ENCODE measurements around the gene NETO1.
A peak's percentile ranks its signal among the peaks of the same experiment; 100 is the strongest.

Gene NETO1

DNA sequence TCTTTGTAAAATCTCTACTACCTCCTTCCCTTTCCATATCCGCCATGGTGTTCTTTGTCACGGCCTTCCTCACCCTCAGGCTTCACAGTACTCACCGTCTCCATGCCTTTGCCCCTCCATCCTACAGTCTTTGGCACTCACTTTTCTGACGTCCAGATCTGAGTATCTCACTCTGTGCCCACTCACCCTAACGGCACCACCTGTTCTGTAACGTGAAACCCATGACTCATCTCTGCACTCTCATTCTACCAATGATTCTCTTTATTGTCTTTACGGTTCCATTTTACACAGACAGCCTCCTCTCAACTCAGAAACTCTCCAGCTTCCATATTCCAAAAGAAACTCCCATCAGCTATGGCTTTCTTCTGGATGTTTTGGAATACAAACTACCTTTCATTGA is 56.7 kb downstream of the NETO1 start:
- ATAC-seq (ENCODE audit: low read depth) (no peak), DNase-seq (ENCODE audit: low spot score) (no peak)
- no peak overlapping the region for H3K4me3 ChIP-seq (ENCODE audit: severe bottlenecking)
- H3K9me3 ChIP-seq (ENCODE audit: severe bottlenecking), result no peaks in the 10 kb centered on the region
- H3K36me3 ChIP-seq (ENCODE audit: low read depth), result peaks cover 3% of the 10 kb centered on the region; the same call in 1 of the 2 replicates
- TF ChIP-seq, protein P1, sequence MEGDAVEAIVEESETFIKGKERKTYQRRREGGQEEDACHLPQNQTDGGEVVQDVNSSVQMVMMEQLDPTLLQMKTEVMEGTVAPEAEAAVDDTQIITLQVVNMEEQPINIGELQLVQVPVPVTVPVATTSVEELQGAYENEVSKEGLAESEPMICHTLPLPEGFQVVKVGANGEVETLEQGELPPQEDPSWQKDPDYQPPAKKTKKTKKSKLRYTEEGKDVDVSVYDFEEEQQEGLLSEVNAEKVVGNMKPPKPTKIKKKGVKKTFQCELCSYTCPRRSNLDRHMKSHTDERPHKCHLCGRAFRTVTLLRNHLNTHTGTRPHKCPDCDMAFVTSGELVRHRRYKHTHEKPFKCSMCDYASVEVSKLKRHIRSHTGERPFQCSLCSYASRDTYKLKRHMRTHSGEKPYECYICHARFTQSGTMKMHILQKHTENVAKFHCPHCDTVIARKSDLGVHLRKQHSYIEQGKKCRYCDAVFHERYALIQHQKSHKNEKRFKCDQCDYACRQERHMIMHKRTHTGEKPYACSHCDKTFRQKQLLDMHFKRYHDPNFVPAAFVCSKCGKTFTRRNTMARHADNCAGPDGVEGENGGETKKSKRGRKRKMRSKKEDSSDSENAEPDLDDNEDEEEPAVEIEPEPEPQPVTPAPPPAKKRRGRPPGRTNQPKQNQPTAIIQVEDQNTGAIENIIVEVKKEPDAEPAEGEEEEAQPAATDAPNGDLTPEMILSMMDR (IDR thresholded peaks at IDR 0.05; ENCODE audit: poor library complexity, severe bottlenecking), result no peak
- H3K27me3 ChIP-seq (ENCODE audit: insufficient read depth, poor library complexity, severe bottlenecking), result no peaks in the 10 kb centered on the region
- H3K4me1 ChIP-seq (ENCODE audit: insufficient read depth, poor library complexity, severe bottlenecking), result no peaks in the 10 kb centered on the region
- no peak overlapping the region for H3K27ac ChIP-seq (ENCODE audit: poor library complexity, severe bottlenecking)

- Histone ChIP-seq H3K27ac (ENCODE audit: poor library complexity, severe bottlenecking) (no peak overlapping the region), H3K4me1 (ENCODE audit: insufficient read depth, poor library complexity, severe bottlenecking) (no peaks in the 10 kb centered on the region), H3K27me3 (ENCODE audit: insufficient read depth, poor library complexity, severe bottlenecking) (no peaks in the 10 kb centered on the region), H3K36me3 (ENCODE audit: low read depth) (peaks cover 3% of the 10 kb centered on the region; the same call in 1 of the 2 replicates), H3K9me3 (ENCODE audit: severe bottlenecking) (no peaks in the 10 kb centered on the region), H3K4me3 (ENCODE audit: severe bottlenecking) (no peak overlapping the region)
- TF ChIP-seq, protein P1 (IDR thresholded peaks at IDR 0.05; ENCODE audit: poor library complexity, severe bottlenecking), result no peak
- ATAC-seq (ENCODE audit: low read depth) (no peak), DNase-seq (ENCODE audit: low spot score) (no peak)
Observed at GRCh38 chr18:72808680-72809079, 59.1 kb downstream of the NETO1 start.

- no peak for DNase-seq (ENCODE audit: low spot score)
- H3K27ac ChIP-seq (ENCODE audit: poor library complexity, severe bottlenecking), result no peak overlapping the region
- H3K4me1 ChIP-seq (ENCODE audit: insufficient read depth, poor library complexity, severe bottlenecking), result no peaks in the 10 kb centered on the region
- no peaks in the 10 kb centered on the region for H3K9me3 ChIP-seq (ENCODE audit: severe bottlenecking)
- ATAC-seq (ENCODE audit: low read depth), result peak; percentile 45; the same call in 2 of the 3 replicates
- TF ChIP-seq, protein P1 (IDR thresholded peaks at IDR 0.05; ENCODE audit: poor library complexity, severe bottlenecking), result no peak
- H3K36me3 ChIP-seq (ENCODE audit: low read depth), result no peaks in the 10 kb centered on the region
- H3K27me3 ChIP-seq (ENCODE audit: insufficient read depth, poor library complexity, severe bottlenecking), result no peaks in the 10 kb centered on the region
- H3K4me3 ChIP-seq (ENCODE audit: severe bottlenecking), result no peak overlapping the region
Observed at GRCh38 chr18:72799106-72799505, 68.7 kb downstream of the NETO1 start.

DNA sequence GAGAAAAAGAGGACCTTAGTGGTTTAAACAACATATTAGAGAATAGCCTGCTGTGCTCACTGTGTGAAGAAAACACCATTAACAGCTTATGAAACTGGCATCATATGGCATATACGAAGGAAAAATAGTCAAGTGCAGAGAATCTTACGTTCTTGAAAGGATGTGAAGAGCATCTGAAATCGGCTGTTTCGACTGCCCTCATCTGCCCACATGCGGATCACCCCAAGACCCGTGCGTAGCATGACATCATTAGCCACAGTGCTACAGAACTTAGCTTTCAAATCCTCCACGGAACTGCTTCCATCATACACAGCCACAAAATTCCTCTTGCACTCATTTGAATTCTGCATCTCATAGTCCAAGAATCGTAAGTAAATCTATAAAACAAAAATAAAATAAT is 84.3 kb downstream of the NETO1 start:
- Histone ChIP-seq H3K9me3 (ENCODE audit: severe bottlenecking) (no peaks in the 10 kb centered on the region), H3K36me3 (ENCODE audit: low read depth) (no peaks in the 10 kb centered on the region), H3K4me3 (ENCODE audit: severe bottlenecking) (no peak overlapping the region), H3K4me1 (ENCODE audit: insufficient read depth, poor library complexity, severe bottlenecking) (no peaks in the 10 kb centered on the region), H3K27me3 (ENCODE audit: insufficient read depth, poor library complexity, severe bottlenecking) (no peaks in the 10 kb centered on the region), H3K27ac (ENCODE audit: poor library complexity, severe bottlenecking) (no peak overlapping the region)
- no peak for ATAC-seq (ENCODE audit: low read depth)
- no peak for DNase-seq (ENCODE audit: low spot score)
- TF ChIP-seq, protein P1 (IDR thresholded peaks at IDR 0.05; ENCODE audit: poor library complexity, severe bottlenecking), result no peak

- ATAC-seq (ENCODE audit: low read depth), result no peak
- no peaks in the 10 kb centered on the region for H3K27me3 ChIP-seq (ENCODE audit: insufficient read depth, poor library complexity, severe bottlenecking)
- H3K4me1 ChIP-seq (ENCODE audit: insufficient read depth, poor library complexity, severe bottlenecking), result no peaks in the 10 kb centered on the region
- DNase-seq (ENCODE audit: low spot score), result no peak
- H3K27ac ChIP-seq (ENCODE audit: poor library complexity, severe bottlenecking), result no peak overlapping the region
- H3K36me3 ChIP-seq (ENCODE audit: low read depth), result no peaks in the 10 kb centered on the region
- TF ChIP-seq, protein P1 (IDR thresholded peaks at IDR 0.05; ENCODE audit: poor library complexity, severe bottlenecking), result no peak
- H3K9me3 ChIP-seq (ENCODE audit: severe bottlenecking), result no peaks in the 10 kb centered on the region
- no peak overlapping the region for H3K4me3 ChIP-seq (ENCODE audit: severe bottlenecking)
Observed at GRCh38 chr18:72774914-72775313, 92.9 kb downstream of the NETO1 start.
